Measurements from ENCODE around the gene CEP57L1. TPM values are rescaled to one million over a fixed set of nuclear protein-coding genes. Genes with fewer than 3 reads are reported as not detected.
"Not testable (repeated sequence)": the region's sequence is repeated elsewhere in the genome, so short reads cannot be mapped to it uniquely, and the experiment has no call there.

The CEP57L1 gene
- total RNA-seq, 4 donors from 2014 or later: 8.6 to 25.6 (median 23.5) TPM

GRCh38 chr6:109118337-109118736 lies 23.0 kb downstream of the CEP57L1 start:
- Histone ChIP-seq H3K4me1 (peaks cover 0 to 22% (median 5%) of the 10 kb centered on the region in 4 donors), H3K4me3 (no peak overlapping the region), H3K9me3 (no peaks in the 10 kb centered on the region), H3K27me3 (no peaks in the 10 kb centered on the region), H3K36me3 (no peaks in the 10 kb centered on the region), H3K27ac (no peak overlapping the region)
- TF ChIP-seq POLR2A (IDR thresholded peaks at IDR 0.05): no peak
- TF ChIP-seq CTCF (IDR thresholded peaks at IDR 0.05): no peak
- DNase-seq: no peak

- no peaks in the 10 kb centered on the region for H3K27me3 ChIP-seq
- no peak for DNase-seq
- H3K4me1 ChIP-seq: peaks cover 0 to 22% (median 5%) of the 10 kb centered on the region in 4 donors
- no peak overlapping the region for H3K4me3 ChIP-seq
- H3K27ac ChIP-seq: no peak overlapping the region
- no peaks in the 10 kb centered on the region for H3K9me3 ChIP-seq
- TF ChIP-seq CTCF (IDR thresholded peaks at IDR 0.05) (no peak), POLR2A (IDR thresholded peaks at IDR 0.05) (no peak)
- no peaks in the 10 kb centered on the region for H3K36me3 ChIP-seq
Measured at GRCh38 chr6:109118871-109119354, 23.6 kb downstream of the CEP57L1 start.

DNA sequence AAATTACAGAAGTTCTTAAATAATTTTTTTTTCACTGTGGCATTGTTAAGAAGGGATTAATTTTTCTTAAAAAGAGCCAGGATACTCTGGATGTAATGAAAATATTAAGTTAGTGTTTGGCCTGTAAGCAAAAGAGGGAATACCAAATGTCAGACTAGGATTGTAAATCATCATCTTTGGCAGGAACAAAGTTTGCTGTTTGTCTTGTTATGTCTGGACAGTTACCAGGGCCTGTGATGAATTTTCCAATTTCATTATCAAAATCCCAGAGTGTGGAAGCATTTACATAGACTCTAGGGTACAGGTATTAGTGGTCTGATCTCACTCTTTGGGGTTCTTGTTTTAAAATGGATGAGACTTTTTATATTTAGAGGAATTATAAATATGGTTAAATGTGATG lies 26.1 kb downstream of the CEP57L1 start:
- Histone ChIP-seq H3K4me1 (peaks cover 0 to 22% (median 5%) of the 10 kb centered on the region in 4 donors), H3K9me3 (no peaks in the 10 kb centered on the region)
- DNase-seq: no peak

GRCh38 chr6:109124219-109124618 lies 28.9 kb downstream of the CEP57L1 start:
- TF ChIP-seq POLR2A (IDR thresholded peaks at IDR 0.05): no peak
- no peak for TF ChIP-seq CTCF (IDR thresholded peaks at IDR 0.05)

More for the DNA sequence above, 26.1 kb downstream of the CEP57L1 start:
- no peak overlapping the region for H3K27ac ChIP-seq
- no peaks in the 10 kb centered on the region for H3K36me3 ChIP-seq
- no peak overlapping the region for H3K4me3 ChIP-seq
- H3K27me3 ChIP-seq: no peaks in the 10 kb centered on the region
- no peak for TF ChIP-seq CTCF (IDR thresholded peaks at IDR 0.05)
- TF ChIP-seq POLR2A (IDR thresholded peaks at IDR 0.05): no peak

DNA sequence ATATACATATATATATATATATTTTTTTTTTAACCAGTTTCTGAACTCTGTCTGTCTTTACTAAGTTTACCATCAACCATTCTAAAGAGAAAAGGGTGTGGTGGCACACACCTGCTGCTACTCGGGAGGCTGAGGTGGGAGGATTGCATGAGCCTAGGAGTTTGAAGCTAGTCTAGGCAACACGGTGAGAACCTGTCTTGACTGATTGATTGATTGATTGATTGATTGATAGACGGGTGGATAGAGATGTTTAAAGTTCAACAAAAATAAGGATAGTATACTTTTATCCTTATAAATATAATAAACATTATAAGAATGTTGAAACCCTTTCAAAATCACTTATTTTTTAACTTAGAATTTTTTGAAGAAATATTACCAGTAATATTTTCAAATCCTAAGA lies 30.2 kb downstream of the CEP57L1 start:
- no peak for TF ChIP-seq CTCF (IDR thresholded peaks at IDR 0.05)
- TF ChIP-seq POLR2A (IDR thresholded peaks at IDR 0.05): no peak
- Histone ChIP-seq H3K27me3 (no peaks in the 10 kb centered on the region), H3K36me3 (no peaks in the 10 kb centered on the region), H3K4me1 (peaks cover 0 to 8% (median under 1%) of the 10 kb centered on the region in 4 donors), H3K9me3 (no peaks in the 10 kb centered on the region), H3K27ac (no peak overlapping the region), H3K4me3 (no peak overlapping the region)
- no peak for DNase-seq

More at GRCh38 chr6:109124219-109124618, 28.9 kb downstream of the CEP57L1 start:
- Histone ChIP-seq H3K36me3 (no peaks in the 10 kb centered on the region), H3K27me3 (no peaks in the 10 kb centered on the region), H3K4me1 (peaks cover 0 to 8% (median 3%) of the 10 kb centered on the region in 4 donors), H3K9me3 (no peaks in the 10 kb centered on the region), H3K27ac (no peak overlapping the region), H3K4me3 (no peak overlapping the region)
- no peak for DNase-seq

GRCh38 chr6:109130065-109130464 lies 34.8 kb downstream of the CEP57L1 start:
- H3K27ac ChIP-seq: no peak overlapping the region
- H3K4me3 ChIP-seq: no peak overlapping the region
- no peak for TF ChIP-seq POLR2A (IDR thresholded peaks at IDR 0.05)
- no peak for TF ChIP-seq CTCF (IDR thresholded peaks at IDR 0.05)
- H3K27me3 ChIP-seq: no peaks in the 10 kb centered on the region
- no peaks in the 10 kb centered on the region for H3K36me3 ChIP-seq
- no peaks in the 10 kb centered on the region for H3K9me3 ChIP-seq
- no peaks in the 10 kb centered on the region for H3K4me1 ChIP-seq
- DNase-seq: no peak

DNA sequence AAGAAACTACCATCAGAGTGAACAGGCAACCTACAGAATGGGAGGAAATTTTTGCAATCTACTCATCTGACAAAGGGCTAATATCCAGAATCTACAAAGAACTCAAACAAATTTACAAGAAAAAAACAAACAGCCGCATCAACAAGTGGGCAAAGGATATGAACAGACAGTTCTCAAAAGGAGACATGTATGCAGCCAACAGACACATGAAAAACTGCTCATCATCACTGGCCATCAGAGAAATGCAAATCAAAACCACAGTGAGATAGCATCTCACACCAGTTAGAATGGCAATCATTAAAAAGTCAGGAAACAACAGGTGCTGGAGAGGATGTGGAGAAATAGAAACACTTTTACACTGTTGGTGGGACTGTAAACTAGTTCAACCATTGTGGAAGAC lies 40.3 kb downstream of the CEP57L1 start:
- DNase-seq, H3K9me3 ChIP-seq, H3K4me3 ChIP-seq, H3K27ac ChIP-seq, H3K27me3 ChIP-seq, H3K36me3 ChIP-seq, H3K4me1 ChIP-seq: not testable (repeated sequence)

- H3K4me1 ChIP-seq, DNase-seq, H3K27me3 ChIP-seq, H3K9me3 ChIP-seq, H3K36me3 ChIP-seq, H3K27ac ChIP-seq, H3K4me3 ChIP-seq: not testable (repeated sequence)
Measured at GRCh38 chr6:109136039-109136438, 40.7 kb downstream of the CEP57L1 start.

- DNase-seq, H3K4me3 ChIP-seq, H3K36me3 ChIP-seq, H3K9me3 ChIP-seq, H3K27ac ChIP-seq, H3K4me1 ChIP-seq, H3K27me3 ChIP-seq: not testable (repeated sequence)
Measured at GRCh38 chr6:109136530-109136929, 41.2 kb downstream of the CEP57L1 start.

Measured in Peyer's patch (tissue), 4 donors.